ENCODE measurements around the gene TAC3.
A peak's percentile ranks its signal among the peaks of the same experiment; 100 is the strongest.
"Not testable (repeated sequence)": the region's sequence is repeated elsewhere in the genome, so short reads cannot be mapped to it uniquely, and the experiment has no call there.

The TAC3 gene

GRCh38 chr12:57004651-57005050 lies 11.7 kb downstream of the TAC3 start:
- DNase-seq (ENCODE audit: low spot score) = no peak

- DNase-seq (ENCODE audit: low spot score) = no peak
Measured at GRCh38 chr12:57003395-57003794, 12.9 kb downstream of the TAC3 start.

- peak; percentile 76 for DNase-seq (ENCODE audit: low spot score)
Measured at GRCh38 chr12:57001448-57001906, 14.9 kb downstream of the TAC3 start.

- no peak for DNase-seq (ENCODE audit: low spot score)
Measured at GRCh38 chr12:57000393-57000792, 15.9 kb downstream of the TAC3 start.

GRCh38 chr12:56999456-56999855 lies 16.9 kb downstream of the TAC3 start:
- DNase-seq (ENCODE audit: low spot score) = no peak

GRCh38 chr12:56998981-56999380 lies 17.3 kb downstream of the TAC3 start:
- no peak for DNase-seq (ENCODE audit: low spot score)

- no peak for DNase-seq (ENCODE audit: low spot score)
Measured at GRCh38 chr12:56998316-56998715, 18.0 kb downstream of the TAC3 start.

- no peak for DNase-seq (ENCODE audit: low spot score)
Measured at GRCh38 chr12:56996793-56997545, 19.4 kb downstream of the TAC3 start.

- no peak for DNase-seq (ENCODE audit: low spot score)
Measured at GRCh38 chr12:56995930-56996496, 20.3 kb downstream of the TAC3 start.

- no peak for DNase-seq (ENCODE audit: low spot score)
Measured at GRCh38 chr12:56995201-56995929, 21.0 kb downstream of the TAC3 start.

GRCh38 chr12:56994231-56994746 lies 22.0 kb downstream of the TAC3 start:
- no peak for DNase-seq (ENCODE audit: low spot score)

GRCh38 chr12:56993346-56993745 lies 23.0 kb downstream of the TAC3 start:
- no peak for DNase-seq (ENCODE audit: low spot score)

GRCh38 chr12:56991319-56992246 lies 24.7 kb downstream of the TAC3 start:
- DNase-seq (ENCODE audit: low spot score) = no peak

GRCh38 chr12:56990648-56991318 lies 25.5 kb downstream of the TAC3 start:
- no peak for DNase-seq (ENCODE audit: low spot score)

GRCh38 chr12:56989861-56990610 lies 26.3 kb downstream of the TAC3 start:
- DNase-seq (ENCODE audit: low spot score) = no peak

- no peak for DNase-seq (ENCODE audit: low spot score)
Measured at GRCh38 chr12:56988207-56988739, 28.1 kb downstream of the TAC3 start.

GRCh38 chr12:56987551-56988053 lies 28.7 kb downstream of the TAC3 start:
- DNase-seq (ENCODE audit: low spot score) = peak; percentile 68

GRCh38 chr12:56987011-56987410 lies 29.3 kb downstream of the TAC3 start:
- no peak for DNase-seq (ENCODE audit: low spot score)

GRCh38 chr12:56985714-56986113 lies 30.6 kb downstream of the TAC3 start:
- not testable (repeated sequence) for DNase-seq (ENCODE audit: low spot score)

- no peak for DNase-seq (ENCODE audit: low spot score)
Measured at GRCh38 chr12:56983386-56983785, 32.9 kb downstream of the TAC3 start.

All from CD4-positive, alpha-beta T cell treated with Interleukin-2 at 100 ng/mL for 4 hours (primary cell).